Activated T-cell treated with anti-CD3 and anti-CD28 coated beads, Interleukin-2, amount 50 U/mL, for 24 hours (primary cell): Measurements from ENCODE around the gene ZNF823.
"Not testable (repeated sequence)": the region's sequence is repeated elsewhere in the genome, so short reads cannot be mapped to it uniquely, and the experiment has no call there.

ENCODE experiments used
- DNase-seq: peaks from one replicate; pipeline ENCODE4 v3.0.0-alpha.2; 2020
- H3K27ac Mint-ChIP-seq: 2 replicates; pipeline ENCODE4 v1.8.0; 2020; ENCODE audit warnings: mild to moderate bottlenecking, mixed read lengths
- H3K27me3 Mint-ChIP-seq: 2 replicates; pipeline ENCODE4 v1.8.0; 2020; ENCODE audit warnings: mixed read lengths
- H3K36me3 Mint-ChIP-seq: 2 replicates; pipeline ENCODE4 v1.8.0; 2020; ENCODE audit warnings: low read depth, mixed read lengths
- H3K4me1 Mint-ChIP-seq: 2 replicates; pipeline ENCODE4 v1.8.0; 2020; ENCODE audit warnings: low read depth, mixed read lengths
- H3K4me3 Mint-ChIP-seq: 2 replicates; pipeline ENCODE4 v1.8.0; 2020; ENCODE audit warnings: mild to moderate bottlenecking, moderate library complexity, mixed read lengths
- H3K9me3 Mint-ChIP-seq: 2 replicates; pipeline ENCODE4 v1.8.0; 2020; ENCODE audit warnings: mixed read lengths

The ZNF823 gene

GRCh38 chr19:11676661-11677600 is 61.8 kb downstream of the ZNF823 start:
- peaks cover 27% of the 10 kb centered on the region for H3K9me3 Mint-ChIP-seq
- H3K27ac Mint-ChIP-seq, DNase-seq, H3K4me3 Mint-ChIP-seq, H3K36me3 Mint-ChIP-seq, H3K4me1 Mint-ChIP-seq: not testable (repeated sequence)
- peaks cover 38% of the 10 kb centered on the region for H3K27me3 Mint-ChIP-seq

GRCh38 chr19:11675569-11675968 is 63.2 kb downstream of the ZNF823 start:
- Mint-ChIP-seq H3K4me3 (no peak overlapping the region), H3K36me3 (peaks cover 3% of the 10 kb centered on the region), H3K27me3 (peaks cover 36% of the 10 kb centered on the region), H3K9me3 (peaks cover 19% of the 10 kb centered on the region), H3K4me1 (peaks cover 4% of the 10 kb centered on the region), H3K27ac (no peak overlapping the region)
- no peak for DNase-seq

GRCh38 chr19:11674067-11674492 is 64.7 kb downstream of the ZNF823 start:
- H3K27me3 Mint-ChIP-seq, result peaks cover 36% of the 10 kb centered on the region
- H3K36me3 Mint-ChIP-seq, result peaks cover 3% of the 10 kb centered on the region
- no peak for DNase-seq
- peaks cover 4% of the 10 kb centered on the region for H3K4me1 Mint-ChIP-seq
- no peak overlapping the region for H3K4me3 Mint-ChIP-seq
- H3K9me3 Mint-ChIP-seq, result peaks cover 15% of the 10 kb centered on the region
- no peak overlapping the region for H3K27ac Mint-ChIP-seq

- DNase-seq, result no peak
- no peak overlapping the region for H3K27ac Mint-ChIP-seq
- H3K9me3 Mint-ChIP-seq, result peaks cover 15% of the 10 kb centered on the region
- no peak overlapping the region for H3K4me3 Mint-ChIP-seq
- H3K27me3 Mint-ChIP-seq, result peaks cover 36% of the 10 kb centered on the region
- H3K36me3 Mint-ChIP-seq, result peaks cover 3% of the 10 kb centered on the region
- H3K4me1 Mint-ChIP-seq, result peaks cover 3% of the 10 kb centered on the region
Observed at GRCh38 chr19:11673608-11674041, 65.1 kb downstream of the ZNF823 start.
